ENCODE data around the gene FAM50B. TPM values are rescaled to one million over a fixed set of nuclear protein-coding genes. Genes with fewer than 3 reads are reported as not detected.

The FAM50B gene
- total and polyA plus RNA-seq, 2 of the 13 experiments (the other 11 are each of a cell fraction or from before 2014, with no cell fraction given): 0.05 TPM; not detected in 1

DNA sequence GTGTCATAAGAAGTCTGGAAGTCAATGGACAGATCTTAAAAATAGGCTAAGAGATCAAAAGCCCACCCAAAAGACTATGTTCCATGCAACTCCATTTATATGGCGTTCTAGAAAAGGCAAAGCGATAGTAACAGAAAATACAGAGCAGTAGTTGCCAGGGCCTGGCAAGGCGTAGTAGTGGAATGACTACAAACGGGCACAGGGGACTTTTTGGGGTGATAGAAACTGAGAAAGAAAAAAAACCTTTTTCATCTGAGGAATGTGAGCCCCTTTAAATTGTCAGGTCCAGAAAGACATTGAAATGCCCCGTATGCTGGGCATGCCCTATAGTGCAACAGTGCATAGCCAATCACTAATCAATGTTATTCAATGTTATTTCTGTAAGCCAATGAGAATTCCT is 47.2 kb upstream of the FAM50B start:
- ATAC-seq (no peak), FAIRE-seq (no peak), DNase-seq (ENCODE audit: low spot score) (no peak)
- WGBS (ENCODE audit: low lambda C conversion rate): 98% methylated on average over 5 of the region's 5 CpGs
- Histone ChIP-seq H2AFZ (ENCODE audit: low read length) (no peak overlapping the region), H3K4me2 (ENCODE audit: low read depth, low read length) (no peak overlapping the region), H3K79me2 (ENCODE audit: insufficient read depth, low read length) (no peaks in the 10 kb centered on the region), H3K36me3 (replicated peaks in 1 of 2; ENCODE audit: control insufficient read depth in 1 of 2, insufficient read depth in 2 of 2, low read length in 2 of 2) (no peaks in the 10 kb centered on the region), H3K9me3 (ENCODE audit: low read length) (no peaks in the 10 kb centered on the region), H3K4me3 (replicated peaks in 1 of 3; ENCODE audit: insufficient read depth in 1 of 3, low read depth in 2 of 3, low read length in 3 of 3) (no peak overlapping the region), H3K9ac (ENCODE audit: insufficient read depth, low read depth, low read length) (no peak overlapping the region), H3K27ac (ENCODE audit: extremely low read length, insufficient read depth, low read length) (no peak overlapping the region), H4K20me1 (ENCODE audit: insufficient read depth, low read length) (no peaks in the 10 kb centered on the region), H3K27me3 (ENCODE audit: control insufficient read depth in 1 of 2, insufficient read depth in 2 of 2, low read length in 2 of 2) (no peaks in the 10 kb centered on the region), H3K4me1 (ENCODE audit: insufficient read depth, low read length) (peaks cover 84% of the 10 kb centered on the region)
- in situ Hi-C loops (cut with HindIII; ENCODE audit: extremely low pct_ligation_motif_present, low pct_unique_long_range_greater_than_20kb): no loop called here
- BruUV-seq (replicated peaks): no TSS peak
- intact Hi-C loops (cut with micrococcal nuclease; ENCODE audit: unreplicated experiment): no loop called here
- ChIA-PET CTCF (ENCODE audit: low intra/inter-chr PET ratio, low total read pairs) (no interaction called here), POLR2A (interaction anchor here (0.9 kb wide), 1 partner anchor 37 kb away, joined by 3 read pairs; no protein-coding TSS in a partner anchor)
- TF ChIP-seq, protein P1, sequence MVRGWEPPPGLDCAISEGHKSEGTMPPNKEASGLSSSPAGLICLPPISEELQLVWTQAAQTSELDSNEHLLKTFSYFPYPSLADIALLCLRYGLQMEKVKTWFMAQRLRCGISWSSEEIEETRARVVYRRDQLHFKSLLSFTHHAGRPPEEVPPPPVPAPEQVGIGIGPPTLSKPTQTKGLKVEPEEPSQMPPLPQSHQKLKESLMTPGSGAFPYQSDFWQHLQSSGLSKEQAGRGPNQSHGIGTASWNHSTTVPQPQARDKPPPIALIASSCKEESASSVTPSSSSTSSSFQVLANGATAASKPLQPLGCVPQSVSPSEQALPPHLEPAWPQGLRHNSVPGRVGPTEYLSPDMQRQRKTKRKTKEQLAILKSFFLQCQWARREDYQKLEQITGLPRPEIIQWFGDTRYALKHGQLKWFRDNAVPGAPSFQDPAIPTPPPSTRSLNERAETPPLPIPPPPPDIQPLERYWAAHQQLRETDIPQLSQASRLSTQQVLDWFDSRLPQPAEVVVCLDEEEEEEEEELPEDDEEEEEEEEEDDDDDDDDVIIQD (CRISPR knock-in tag; IDR thresholded peaks at IDR 0.05; ENCODE audit: low read depth): no peak
- TF ChIP-seq, protein P2, sequence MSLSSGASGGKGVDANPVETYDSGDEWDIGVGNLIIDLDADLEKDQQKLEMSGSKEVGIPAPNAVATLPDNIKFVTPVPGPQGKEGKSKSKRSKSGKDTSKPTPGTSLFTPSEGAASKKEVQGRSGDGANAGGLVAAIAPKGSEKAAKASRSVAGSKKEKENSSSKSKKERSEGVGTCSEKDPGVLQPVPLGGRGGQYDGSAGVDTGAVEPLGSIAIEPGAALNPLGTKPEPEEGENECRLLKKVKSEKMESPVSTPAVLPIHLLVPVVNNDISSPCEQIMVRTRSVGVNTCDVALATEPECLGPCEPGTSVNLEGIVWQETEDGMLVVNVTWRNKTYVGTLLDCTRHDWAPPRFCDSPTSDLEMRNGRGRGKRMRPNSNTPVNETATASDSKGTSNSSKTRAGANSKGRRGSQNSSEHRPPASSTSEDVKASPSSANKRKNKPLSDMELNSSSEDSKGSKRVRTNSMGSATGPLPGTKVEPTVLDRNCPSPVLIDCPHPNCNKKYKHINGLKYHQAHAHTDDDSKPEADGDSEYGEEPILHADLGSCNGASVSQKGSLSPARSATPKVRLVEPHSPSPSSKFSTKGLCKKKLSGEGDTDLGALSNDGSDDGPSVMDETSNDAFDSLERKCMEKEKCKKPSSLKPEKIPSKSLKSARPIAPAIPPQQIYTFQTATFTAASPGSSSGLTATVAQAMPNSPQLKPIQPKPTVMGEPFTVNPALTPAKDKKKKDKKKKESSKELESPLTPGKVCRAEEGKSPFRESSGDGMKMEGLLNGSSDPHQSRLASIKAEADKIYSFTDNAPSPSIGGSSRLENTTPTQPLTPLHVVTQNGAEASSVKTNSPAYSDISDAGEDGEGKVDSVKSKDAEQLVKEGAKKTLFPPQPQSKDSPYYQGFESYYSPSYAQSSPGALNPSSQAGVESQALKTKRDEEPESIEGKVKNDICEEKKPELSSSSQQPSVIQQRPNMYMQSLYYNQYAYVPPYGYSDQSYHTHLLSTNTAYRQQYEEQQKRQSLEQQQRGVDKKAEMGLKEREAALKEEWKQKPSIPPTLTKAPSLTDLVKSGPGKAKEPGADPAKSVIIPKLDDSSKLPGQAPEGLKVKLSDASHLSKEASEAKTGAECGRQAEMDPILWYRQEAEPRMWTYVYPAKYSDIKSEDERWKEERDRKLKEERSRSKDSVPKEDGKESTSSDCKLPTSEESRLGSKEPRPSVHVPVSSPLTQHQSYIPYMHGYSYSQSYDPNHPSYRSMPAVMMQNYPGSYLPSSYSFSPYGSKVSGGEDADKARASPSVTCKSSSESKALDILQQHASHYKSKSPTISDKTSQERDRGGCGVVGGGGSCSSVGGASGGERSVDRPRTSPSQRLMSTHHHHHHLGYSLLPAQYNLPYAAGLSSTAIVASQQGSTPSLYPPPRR (CRISPR knock-in tag; IDR thresholded peaks at IDR 0.05; ENCODE audit: borderline replicate concordance): no peak
- TF ChIP-seq ZFP62 (CRISPR knock-in tag; IDR thresholded peaks at IDR 0.05) (no peak), ZSCAN22 (CRISPR knock-in tag; IDR thresholded peaks at IDR 0.05) (no peak), EP300 (IDR thresholded peaks at IDR 0.05; ENCODE audit: low read depth in 2 of 2, low read length in 2 of 2) (no peak), EP300 (CRISPR knock-in tag; IDR thresholded peaks at IDR 0.05; ENCODE audit: borderline replicate concordance) (no peak), YEATS4 (CRISPR knock-in tag; IDR thresholded peaks at IDR 0.05; ENCODE audit: borderline replicate concordance) (no peak), THYN1 (CRISPR knock-in tag; IDR thresholded peaks at IDR 0.05; ENCODE audit: borderline replicate concordance, low read depth) (no peak), KLF13 (CRISPR knock-in tag; IDR thresholded peaks at IDR 0.05) (no peak)

Data from HepG2 (cell line).